GM19328 (cell line): Measurements from ENCODE around the gene MTCL3.

Experiments
- ATAC-seq: cut with Tn5 transposase; IDR thresholded peaks from one replicate; pipeline ENCODE4 v1.9.1; 2021; ENCODE audit warnings: mild to moderate bottlenecking, moderate library complexity; ENCODE audit not compliant: unreplicated experiment

The MTCL3 gene

GRCh38 chr6:127475135-127475822 is 43.9 kb downstream of the MTCL3 start:
- no peak for ATAC-seq

- no peak for ATAC-seq
Observed at GRCh38 chr6:127471379-127472255, 47.5 kb downstream of the MTCL3 start.

GRCh38 chr6:127468936-127469335 is 50.2 kb downstream of the MTCL3 start:
- ATAC-seq = no peak

DNA sequence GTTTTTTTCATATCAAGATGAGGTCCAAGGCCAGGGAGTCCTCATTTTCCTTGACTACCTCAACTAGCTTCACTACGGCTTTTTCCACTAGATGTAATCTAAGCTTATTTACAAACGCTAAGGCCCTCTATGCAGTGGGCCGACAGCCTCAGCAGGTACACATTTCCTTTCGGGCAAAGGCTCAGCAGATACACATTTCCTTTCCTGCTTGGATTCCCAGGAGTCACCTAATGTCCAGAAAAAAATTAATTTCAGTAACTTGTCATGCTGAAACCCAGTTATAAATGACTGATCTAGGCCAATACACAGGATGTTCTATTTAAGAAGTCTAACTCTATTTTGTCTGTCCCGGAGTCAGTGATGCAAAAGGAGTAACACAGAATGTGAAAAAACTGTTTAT is 52.7 kb downstream of the MTCL3 start:
- no peak for ATAC-seq

- ATAC-seq = no peak
Observed at GRCh38 chr6:127464881-127465459, 54.2 kb downstream of the MTCL3 start.

GRCh38 chr6:127464161-127464880 is 54.8 kb downstream of the MTCL3 start:
- no peak for ATAC-seq

DNA sequence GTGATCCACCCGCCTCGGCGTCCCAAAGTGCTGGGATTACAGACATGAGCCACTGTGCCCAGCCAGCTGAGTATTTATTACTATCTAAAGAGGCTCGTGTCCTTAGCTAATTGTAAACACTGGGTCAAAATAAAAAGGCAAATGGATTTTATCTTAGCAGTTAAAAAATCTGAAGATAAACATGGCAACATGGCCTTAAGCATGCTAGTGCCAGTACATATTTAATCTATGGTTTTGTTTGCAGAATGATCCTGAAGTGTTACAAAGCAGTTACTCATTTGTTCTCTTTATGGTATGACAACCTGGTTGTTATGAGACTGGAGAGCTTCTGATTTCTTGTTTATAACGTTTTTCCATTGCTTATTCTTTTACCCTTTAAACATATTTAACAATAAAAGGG is 56.1 kb downstream of the MTCL3 start:
- no peak for ATAC-seq

DNA sequence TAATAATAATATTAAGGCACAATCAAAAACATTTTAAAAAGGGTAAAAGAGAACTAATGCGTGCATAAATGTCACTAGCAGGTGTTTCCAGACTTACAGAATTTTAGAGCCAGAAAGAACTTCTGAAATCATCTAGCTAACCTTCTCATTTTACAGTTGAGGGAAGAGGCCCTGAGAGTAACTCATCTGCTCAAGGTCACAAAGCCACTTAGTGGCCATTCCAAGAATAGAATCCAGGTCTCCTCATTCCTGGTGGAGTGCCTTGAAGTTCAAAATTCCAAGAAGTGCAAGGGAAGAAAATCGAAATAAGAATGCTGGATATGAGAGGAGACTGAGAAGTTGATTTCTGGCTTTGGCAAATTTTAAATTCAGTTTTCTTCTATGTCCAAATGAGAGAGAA is 56.8 kb downstream of the MTCL3 start:
- ATAC-seq = no peak

DNA sequence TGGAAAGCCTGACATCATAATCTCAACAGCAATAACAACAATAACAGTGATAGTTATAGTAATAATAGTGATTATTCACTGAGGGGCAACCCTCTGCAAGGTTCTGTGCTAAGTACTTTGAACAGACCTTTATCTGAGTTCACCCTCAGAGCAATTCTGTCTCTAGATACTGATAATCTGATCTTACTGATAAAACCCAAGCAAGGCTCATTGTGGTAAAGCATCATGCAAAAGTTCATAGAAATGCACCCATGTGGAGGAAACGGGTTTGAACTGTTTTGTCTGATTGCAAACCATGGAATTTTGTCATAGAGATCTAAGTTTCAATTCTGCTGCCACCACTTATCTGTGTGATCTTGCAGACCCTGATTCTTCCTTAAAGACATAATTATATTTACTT is 58.7 kb downstream of the MTCL3 start:
- no peak for ATAC-seq

- ATAC-seq = no peak
Observed at GRCh38 chr6:127459231-127459641, 59.9 kb downstream of the MTCL3 start, which contains the start of gene KIAA0408. Gene KIAA0408 (minus strand): TSS chr6:127459389. CDS start chr6:127453981, 5,408 bp downstream.

GRCh38 chr6:127458817-127459216 is 60.3 kb downstream of the MTCL3 start:
- no peak for ATAC-seq

DNA sequence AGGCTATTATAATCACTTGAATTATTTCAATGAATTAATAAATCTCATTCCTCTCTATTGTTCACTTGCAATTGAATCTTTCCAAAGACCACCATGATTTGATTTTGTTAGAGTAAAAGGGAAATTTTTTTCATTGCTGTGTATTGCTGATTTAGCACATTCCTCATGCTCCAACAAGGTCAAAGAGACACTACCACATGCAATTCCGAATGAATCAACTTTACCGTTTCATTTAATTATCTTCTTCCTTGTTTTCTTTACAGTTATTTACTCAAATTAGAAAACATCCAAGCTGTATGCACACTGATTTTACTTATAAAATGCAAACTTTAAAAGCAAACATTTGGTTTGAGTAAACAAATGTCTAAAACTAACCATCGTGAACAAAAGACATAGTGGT is 60.9 kb downstream of the MTCL3 start:
- ATAC-seq = no peak

DNA sequence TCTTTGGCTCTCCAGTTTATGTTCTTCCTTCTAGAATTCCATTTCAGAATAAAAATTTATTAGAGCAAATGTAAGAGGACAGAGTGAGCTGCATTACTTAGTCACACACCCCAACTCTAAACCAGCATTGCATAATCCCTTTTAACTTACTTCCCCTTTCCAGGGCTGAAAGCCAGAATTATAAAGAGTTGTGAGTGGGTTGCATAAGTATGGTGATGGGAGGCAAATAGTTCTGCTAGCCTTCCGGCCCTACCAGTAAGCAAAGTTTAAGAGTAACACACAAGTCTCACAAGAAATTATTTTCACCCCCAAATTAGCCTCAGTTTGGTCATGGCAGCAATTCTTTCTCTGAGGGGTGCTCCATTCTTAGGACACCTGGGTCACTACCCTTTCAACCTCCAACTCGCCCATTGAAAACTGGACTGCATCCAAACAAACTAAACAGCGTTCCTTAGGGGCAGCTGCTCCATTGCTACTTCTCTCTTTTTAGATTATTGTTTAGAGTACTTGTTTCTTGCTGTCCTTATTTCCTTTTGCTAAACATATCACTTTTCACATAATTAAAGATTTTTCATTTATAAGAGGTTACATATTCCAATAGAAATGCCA is 61.6 kb downstream of the MTCL3 start:
- no peak for ATAC-seq

GRCh38 chr6:127456465-127456864 is 62.7 kb downstream of the MTCL3 start:
- ATAC-seq = no peak

DNA sequence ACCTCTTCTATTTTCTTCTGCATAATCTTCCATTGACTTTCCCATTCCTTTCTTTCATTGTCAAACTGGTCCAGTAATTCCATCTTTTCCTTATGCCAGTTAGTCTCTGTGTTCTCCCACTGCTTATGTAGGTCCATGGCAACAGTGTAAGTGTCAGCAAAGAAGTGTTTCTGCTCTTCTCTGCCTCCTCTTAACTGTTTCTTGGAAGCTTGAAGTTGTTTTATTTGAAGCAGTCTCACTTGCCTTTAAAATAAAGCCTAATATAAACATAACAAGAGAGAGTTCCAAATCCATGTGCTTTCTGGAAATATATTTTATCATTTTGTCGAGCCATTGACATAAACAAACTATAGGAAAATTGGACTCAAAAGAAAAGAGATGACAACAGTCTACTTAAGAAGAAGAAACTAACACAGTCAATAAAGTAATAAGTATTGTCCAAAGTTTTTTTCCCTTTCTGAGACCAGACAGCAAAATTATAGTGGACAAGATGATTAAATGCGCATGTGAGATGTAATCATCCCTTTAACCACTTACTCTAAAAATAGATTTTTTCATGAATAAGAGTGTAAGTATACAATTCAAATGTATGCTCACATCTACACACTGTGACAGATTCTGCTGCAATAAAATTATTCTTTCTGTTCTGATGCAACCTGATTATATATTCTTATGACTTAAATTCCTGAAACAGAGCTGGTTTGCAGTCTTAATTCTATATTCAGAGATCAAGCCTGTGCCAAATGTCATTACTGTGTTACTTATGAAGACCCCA is 65.1 kb downstream of the MTCL3 start:
- no peak for ATAC-seq

DNA sequence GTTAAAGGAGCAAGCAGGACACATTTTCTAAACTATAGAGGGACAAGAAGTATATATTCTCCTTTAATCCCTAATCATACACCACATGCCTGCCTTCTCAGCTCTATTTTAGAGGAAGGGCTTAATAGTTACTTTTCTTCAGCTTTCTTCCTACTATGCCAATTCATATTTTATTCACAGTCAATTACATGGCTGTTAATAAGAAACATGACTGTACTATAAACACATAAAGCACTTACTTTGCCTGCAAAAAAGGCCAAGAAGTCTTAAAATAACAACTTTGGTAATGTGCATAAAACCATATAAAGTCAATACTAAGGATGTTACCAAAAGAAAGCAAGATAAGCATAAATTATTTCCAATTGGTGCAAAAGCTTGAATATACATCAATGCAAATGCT is 66.3 kb downstream of the MTCL3 start:
- no peak for ATAC-seq

DNA sequence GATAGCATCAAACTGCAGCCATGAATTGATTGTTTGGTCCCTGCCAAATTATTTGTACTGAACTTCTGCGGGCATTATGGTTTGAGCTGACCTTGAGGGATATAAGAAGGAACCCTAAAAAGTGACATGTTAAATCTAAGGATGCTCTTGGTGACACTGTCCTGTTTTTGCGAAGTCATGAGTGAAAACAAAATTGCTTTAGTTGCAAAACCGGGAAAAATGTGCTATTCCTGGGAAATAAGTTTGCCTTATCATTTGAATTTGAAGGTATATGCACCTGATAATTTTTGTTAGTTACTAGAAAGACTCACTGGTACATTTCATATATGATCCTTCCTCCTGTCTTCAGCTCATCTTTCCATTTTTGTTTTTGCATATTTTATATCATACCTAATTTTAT is 67.7 kb downstream of the MTCL3 start:
- ATAC-seq = no peak

DNA sequence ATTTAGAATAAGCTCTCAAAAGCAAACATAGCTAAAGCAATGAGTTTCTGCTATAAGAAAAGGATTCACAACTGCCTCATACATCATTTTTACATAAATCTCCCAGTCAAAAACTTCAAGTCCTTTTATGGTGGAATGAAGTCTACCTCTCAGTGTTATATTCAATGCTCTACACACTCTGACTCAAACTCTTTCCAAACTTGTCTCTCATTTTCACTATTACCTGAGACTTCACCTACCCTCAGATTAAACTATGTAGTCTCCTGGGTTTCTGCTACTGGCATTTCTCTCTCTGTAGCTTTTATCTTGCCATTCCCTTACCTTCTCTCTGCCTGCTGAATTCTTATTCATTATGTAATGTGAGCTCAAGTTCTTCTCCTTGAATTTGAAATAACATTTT is 71.4 kb downstream of the MTCL3 start:
- no peak for ATAC-seq

DNA sequence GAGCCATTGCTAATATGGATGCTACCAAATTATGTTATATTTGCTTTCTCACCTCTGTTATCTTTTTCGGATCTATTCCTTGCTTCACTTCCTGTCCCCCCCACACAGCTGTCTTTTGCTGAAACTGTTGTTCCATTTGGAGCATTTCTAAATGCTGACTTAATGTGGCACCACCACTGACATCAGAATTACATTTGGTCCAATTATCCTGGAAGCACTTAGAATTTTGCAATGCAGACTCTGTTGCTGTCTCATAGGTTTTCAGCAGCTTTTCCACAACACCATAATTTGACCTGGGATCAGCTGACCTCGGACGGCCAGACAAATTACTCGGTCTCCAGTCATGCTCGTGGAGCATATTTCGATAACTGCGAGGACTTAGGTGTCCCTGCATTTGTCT is 72.8 kb downstream of the MTCL3 start:
- ATAC-seq = no peak

- ATAC-seq = no peak
Observed at GRCh38 chr6:127441881-127442280, 77.3 kb downstream of the MTCL3 start.
